ENCODE measurements around the gene ARHGAP4. TPM values are rescaled to one million over a fixed set of nuclear protein-coding genes. Genes with fewer than 3 reads are reported as not detected.

Gene ARHGAP4
- total RNA-seq, 4 donors from 2014 or later, result 23.6 to 211 (median 57.6) TPM

DNA sequence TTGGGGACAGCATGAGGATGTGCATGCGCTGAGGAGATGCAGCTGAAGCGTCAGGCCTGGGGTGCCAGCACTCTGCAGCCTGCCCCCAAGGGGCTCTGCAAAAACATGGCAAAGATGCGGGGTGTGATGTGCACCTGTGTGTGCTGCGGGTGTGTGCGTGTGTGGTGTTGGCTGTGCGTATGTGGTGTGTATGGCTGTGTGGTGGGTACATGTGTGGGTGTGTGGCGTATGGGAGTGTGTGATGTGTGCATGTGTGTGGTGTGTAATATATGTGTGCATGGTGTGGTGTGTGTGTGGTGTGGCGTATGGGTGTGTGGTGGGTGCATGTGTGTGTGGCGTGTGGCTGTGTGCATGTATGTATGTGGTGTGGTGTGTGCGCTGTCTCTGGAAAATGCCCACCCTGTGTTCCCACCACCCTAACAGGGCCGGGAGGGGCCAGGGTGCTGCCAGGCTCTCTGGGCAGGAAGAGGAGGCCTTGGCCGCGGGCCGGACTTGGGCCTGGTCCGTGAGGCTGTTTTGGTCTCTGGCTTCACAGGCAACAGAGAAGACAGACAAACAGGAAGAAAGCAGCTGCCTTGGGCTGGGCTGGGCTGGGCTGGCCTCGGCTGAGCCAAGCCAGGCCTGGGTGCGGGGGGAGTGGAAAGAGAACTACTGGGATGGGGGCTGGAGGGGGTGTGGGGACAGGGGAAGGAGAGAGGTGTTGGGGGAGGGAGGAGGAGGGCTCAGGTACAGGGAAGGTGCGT, 22.7 kb downstream of the ARHGAP4 start:
- Histone ChIP-seq H3K36me3 (no peaks in the 10 kb centered on the region), H3K9me3 (no peaks in the 10 kb centered on the region), H3K4me1 (peaks cover 0 to 8% (median 0%) of the 10 kb centered on the region in 4 donors), H3K27ac (peak overlapping the region in 3 of 4 donors; percentile 1 to 39 (median 12)), H3K27me3 (no peaks in the 10 kb centered on the region), H3K4me3 (no peak overlapping the region)
- no peak for TF ChIP-seq POLR2A (IDR thresholded peaks at IDR 0.05)
- TF ChIP-seq, protein P1, sequence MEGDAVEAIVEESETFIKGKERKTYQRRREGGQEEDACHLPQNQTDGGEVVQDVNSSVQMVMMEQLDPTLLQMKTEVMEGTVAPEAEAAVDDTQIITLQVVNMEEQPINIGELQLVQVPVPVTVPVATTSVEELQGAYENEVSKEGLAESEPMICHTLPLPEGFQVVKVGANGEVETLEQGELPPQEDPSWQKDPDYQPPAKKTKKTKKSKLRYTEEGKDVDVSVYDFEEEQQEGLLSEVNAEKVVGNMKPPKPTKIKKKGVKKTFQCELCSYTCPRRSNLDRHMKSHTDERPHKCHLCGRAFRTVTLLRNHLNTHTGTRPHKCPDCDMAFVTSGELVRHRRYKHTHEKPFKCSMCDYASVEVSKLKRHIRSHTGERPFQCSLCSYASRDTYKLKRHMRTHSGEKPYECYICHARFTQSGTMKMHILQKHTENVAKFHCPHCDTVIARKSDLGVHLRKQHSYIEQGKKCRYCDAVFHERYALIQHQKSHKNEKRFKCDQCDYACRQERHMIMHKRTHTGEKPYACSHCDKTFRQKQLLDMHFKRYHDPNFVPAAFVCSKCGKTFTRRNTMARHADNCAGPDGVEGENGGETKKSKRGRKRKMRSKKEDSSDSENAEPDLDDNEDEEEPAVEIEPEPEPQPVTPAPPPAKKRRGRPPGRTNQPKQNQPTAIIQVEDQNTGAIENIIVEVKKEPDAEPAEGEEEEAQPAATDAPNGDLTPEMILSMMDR (IDR thresholded peaks at IDR 0.05), result no peak
- peak in 2 of 3 donors; percentile 25 to 38 for DNase-seq

DNA sequence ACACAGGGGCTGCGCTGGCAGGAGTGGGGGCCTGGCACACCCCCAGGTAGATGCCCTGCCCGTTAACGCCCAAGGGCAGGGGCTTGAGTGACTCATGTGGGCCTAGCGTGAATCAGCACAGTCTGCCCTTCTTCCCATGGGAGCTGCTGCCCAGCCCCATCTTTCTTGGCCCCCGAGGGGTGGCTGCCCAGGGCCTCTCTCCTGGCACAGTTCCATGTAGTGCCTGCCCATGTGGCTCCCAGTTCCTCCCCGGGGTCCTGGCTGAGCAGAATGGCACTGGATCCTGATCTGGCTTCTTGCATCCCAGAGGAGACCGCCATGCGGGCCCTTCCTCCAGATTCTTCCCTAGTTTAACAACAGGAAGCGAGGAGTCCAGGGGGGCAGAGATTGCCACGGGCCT, 23.7 kb downstream of the ARHGAP4 start:
- peaks cover 0 to 8% (median 0%) of the 10 kb centered on the region in 4 donors for H3K4me1 ChIP-seq
- no peak overlapping the region for H3K4me3 ChIP-seq
- TF ChIP-seq, protein P1 (IDR thresholded peaks at IDR 0.05), result no peak
- no peak for TF ChIP-seq POLR2A (IDR thresholded peaks at IDR 0.05)
- H3K9me3 ChIP-seq, result no peaks in the 10 kb centered on the region
- DNase-seq, result no peak
- no peaks in the 10 kb centered on the region for H3K27me3 ChIP-seq
- H3K36me3 ChIP-seq, result no peaks in the 10 kb centered on the region
- H3K27ac ChIP-seq, result peak overlapping the region in 1 of 4 donors; percentile 10

DNA sequence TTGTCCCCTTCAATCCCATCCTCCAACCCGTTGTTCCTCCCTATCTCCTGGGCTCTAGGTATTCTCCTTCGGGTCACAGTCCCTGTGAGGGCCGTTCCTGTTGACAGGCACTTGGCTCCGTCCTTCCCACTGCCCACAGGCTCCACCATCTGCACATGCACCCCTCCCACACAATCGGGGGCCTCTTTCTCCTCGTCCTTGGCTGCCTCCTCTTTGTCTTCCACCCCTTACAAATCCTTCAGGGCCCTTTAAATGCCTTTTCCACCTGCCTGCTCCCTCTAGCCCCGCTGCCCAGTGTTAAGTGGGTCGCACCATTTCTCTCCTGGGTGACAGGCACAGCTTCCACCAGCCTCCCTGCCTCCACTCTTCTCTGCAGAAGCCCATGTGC, 24.3 kb downstream of the ARHGAP4 start:
- peaks cover 0 to 8% (median 0%) of the 10 kb centered on the region in 4 donors for H3K4me1 ChIP-seq
- no peaks in the 10 kb centered on the region for H3K9me3 ChIP-seq
- no peak for DNase-seq
- H3K36me3 ChIP-seq, result no peaks in the 10 kb centered on the region
- TF ChIP-seq POLR2A (IDR thresholded peaks at IDR 0.05), result no peak
- TF ChIP-seq, protein P1 (IDR thresholded peaks at IDR 0.05), result no peak
- H3K27ac ChIP-seq, result peak overlapping the region in 1 of 4 donors; percentile 10
- H3K4me3 ChIP-seq, result no peak overlapping the region
- H3K27me3 ChIP-seq, result no peaks in the 10 kb centered on the region

DNA sequence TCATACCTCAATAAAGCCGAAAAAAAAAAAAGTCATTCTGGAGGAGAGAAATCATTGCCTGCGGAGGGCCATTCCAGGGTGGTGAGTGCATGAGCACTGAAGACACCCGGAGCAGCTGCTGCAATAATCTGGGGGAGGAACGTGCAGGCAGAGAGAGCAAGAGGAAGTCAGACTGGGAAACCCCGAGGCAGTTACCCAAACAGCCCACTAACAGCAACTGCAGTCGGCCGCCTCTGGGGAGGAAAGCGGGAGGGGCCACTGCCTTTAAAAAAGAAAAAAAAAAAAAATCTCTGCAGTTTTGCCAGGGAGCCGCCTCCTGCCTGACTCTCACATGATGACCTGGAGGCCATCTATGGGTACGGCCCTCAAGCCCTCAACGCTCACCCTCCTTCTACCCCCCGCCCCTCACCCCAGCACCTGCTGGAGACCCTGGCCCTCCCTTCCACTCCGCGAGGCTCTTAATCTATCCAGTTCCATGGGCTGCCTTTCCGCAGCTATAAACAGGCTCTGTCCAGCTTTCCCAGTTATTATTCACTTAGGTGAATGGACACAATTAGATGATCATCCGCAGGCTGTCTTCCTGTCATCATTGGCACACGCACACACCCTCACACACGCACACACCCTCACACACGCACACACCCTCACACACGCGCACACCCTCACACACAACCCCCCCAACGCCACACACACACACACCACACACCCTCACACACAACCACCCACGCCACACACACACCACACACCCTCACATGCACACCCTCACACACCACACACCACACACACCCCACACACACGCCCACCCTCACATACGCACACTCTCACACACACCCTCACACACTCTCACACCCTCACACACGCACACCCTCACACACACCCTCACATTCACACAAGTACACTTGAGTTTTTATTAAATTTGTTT, 25.0 kb downstream of the ARHGAP4 start:
- peak in 2 of 3 donors; percentile 68 to 79 for DNase-seq
- Histone ChIP-seq H3K4me1 (peaks cover 0 to 8% (median 0%) of the 10 kb centered on the region in 4 donors), H3K27me3 (no peaks in the 10 kb centered on the region), H3K27ac (peak overlapping the region in 1 of 4 donors; percentile 4), H3K36me3 (no peaks in the 10 kb centered on the region), H3K4me3 (no peak overlapping the region), H3K9me3 (no peaks in the 10 kb centered on the region)
- TF ChIP-seq, protein P1 (IDR thresholded peaks at IDR 0.05), result no peak
- no peak for TF ChIP-seq POLR2A (IDR thresholded peaks at IDR 0.05)

DNA sequence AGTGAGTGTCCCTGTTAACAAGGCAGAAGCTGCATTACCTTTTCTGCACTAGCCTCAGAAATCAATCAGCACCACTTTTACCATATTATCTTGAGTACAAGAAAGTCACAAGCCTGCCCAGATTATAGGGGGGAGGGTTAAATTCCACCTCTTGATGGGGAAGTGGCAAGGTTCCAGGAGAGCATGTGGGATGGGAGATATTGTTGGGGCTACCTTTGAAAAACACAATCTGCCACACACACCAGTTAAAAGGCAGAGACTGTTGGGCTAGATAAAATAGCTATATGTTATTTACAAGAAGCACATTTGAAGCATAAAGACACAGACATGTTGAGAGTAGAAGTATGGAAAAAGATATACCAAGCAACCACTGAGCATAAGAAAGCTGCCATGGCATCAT, 28.2 kb downstream of the ARHGAP4 start:
- DNase-seq, result no peak

More for the DNA sequence above, 28.2 kb downstream of the ARHGAP4 start:
- no peak overlapping the region for H3K27ac ChIP-seq
- no peaks in the 10 kb centered on the region for H3K36me3 ChIP-seq
- H3K27me3 ChIP-seq, result no peaks in the 10 kb centered on the region
- TF ChIP-seq, protein P1 (IDR thresholded peaks at IDR 0.05), result no peak
- no peak for TF ChIP-seq POLR2A (IDR thresholded peaks at IDR 0.05)
- H3K9me3 ChIP-seq, result no peaks in the 10 kb centered on the region
- H3K4me3 ChIP-seq, result no peak overlapping the region
- no peaks in the 10 kb centered on the region for H3K4me1 ChIP-seq

All from Peyer's patch (tissue), 4 donors.